Activated CD8-positive, alpha-beta memory T cell treated with anti-CD3 and anti-CD28 coated beads, Interleukin-2, amount 50 U/mL, for 1 hour (primary cell): ENCODE measurements around the gene RUBCNL.

Source experiments
- DNase-seq: peaks from one replicate; pipeline ENCODE4 v3.0.0-alpha.2; 2020; ENCODE audit errors: extremely low read depth

Gene RUBCNL

DNA sequence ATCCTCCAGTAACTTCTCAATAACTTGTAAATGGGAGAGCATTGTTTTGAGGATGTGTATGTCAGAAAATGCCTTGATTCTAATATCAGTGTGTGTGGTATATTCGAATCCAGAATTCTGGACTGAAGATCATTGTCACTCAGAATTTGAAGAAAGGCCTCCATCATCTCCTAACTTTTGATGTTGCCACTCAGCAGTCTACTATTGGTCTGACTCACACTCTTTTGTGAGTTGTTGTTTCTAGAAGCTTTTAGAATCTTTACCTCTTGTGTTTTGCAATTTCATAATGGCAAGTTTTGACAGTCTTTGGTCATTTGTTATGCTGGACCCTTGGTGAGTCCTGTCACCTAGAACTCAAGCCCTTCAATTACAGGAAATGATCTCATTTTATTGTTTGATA lies 77.0 kb downstream of the RUBCNL start:
- no peak for DNase-seq

DNA sequence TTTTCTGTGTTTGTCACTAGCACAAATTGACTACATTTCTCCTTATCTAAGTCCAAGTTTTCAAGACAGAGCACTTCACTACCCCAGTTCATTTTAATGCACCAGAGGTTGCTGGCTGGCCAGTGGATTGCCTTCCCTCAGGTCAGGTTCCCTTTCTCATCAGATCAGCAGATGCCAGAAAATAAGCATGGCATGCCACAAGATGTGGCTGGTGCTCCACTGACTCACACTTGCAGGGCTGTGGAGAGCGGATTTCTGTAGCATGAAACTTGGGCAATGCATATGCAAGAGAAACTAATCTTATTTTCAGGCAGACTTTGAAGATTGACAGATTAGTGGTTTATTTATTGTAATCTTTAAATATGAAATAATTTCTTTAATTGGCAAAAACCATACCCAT lies 79.5 kb downstream of the RUBCNL start:
- DNase-seq: no peak

DNA sequence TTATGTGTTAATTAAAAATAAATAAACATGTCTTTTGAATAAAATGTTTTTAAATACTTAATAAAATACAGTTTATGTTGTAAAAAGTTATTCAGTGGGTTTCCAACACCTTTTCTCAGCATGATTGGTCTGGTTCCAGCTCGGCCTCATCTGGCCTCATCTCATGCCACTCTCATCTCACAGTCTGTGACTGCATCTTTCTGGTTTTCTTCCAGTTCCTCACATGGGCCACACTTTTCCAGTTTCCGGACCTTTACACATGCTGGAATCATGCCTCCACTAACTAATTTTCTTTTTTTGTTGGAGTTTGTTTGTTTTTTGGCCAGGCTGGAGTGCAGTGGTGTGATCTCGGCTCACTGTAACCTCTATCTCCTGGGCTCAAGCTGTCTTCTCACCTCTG lies 82.5 kb downstream of the RUBCNL start:
- DNase-seq: no peak

DNA sequence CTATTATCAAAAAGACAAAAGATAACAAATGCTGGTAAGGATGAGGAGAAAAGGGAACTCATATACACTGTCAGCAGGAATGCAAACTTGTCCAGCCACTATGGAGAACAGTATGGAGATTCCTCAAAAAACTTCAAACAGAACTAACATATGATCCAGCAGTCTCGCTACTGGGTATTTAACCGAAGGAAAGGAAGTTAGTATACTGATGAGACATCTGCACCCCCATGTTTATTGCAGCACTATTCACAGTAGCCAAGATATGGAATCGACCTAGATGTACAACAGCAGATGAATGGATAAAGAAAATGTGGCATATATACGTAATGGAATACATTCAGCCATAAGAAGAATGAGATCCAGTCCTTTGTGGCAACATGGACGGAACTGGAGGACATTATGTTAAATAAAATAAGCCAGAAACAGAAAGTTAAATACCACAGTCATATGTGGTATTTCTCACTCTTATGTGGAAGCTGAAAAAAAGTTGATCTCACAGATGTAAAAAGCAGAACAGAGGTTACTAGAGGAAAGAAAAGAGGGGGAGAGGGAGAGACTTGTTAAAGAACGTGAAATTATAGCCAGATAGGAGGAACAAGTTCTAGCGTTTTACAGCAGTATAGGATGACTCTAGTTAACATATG lies 83.2 kb downstream of the RUBCNL start:
- DNase-seq: no peak

DNA sequence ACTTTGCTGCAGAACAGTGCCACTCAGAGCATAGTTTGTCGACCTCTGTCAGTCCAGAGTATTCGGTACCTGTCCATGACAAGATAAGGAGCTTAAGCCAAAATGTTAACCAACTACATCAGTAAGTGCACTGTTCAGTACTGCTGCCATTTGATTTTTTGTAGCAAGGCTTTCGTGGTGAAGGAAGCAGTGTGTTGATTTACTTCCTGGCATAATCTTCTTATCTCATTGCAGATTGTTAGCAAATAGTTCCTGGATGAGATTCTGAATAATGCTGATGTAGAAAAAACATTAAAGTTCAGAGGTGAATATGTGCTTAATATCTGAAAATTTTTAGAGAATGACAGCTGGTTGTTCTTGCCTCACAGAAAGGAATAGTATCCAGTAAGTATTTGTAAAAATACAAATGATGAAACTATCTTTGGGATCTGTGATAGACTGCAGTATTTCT lies 89.7 kb downstream of the RUBCNL start:
- DNase-seq: no peak

DNA sequence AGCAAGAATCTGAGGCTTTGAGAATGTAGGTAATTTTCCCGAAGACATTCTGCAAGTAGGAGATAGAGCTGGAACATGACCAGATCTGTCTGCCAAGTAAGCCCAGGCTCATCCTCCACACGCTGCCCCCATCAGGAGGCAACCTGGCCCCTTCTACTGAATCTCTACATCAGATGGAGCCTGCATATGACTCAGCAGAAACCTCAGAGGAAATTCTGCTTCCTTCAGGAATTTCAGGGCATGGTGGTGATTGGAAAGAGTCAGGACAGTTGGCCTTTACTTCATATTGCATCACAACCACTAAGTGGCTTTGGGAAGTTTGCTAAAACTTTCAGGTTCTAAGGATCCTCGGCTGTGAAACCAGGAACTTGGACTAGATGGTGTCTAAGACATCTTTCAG lies 90.1 kb downstream of the RUBCNL start:
- DNase-seq: no peak

DNA sequence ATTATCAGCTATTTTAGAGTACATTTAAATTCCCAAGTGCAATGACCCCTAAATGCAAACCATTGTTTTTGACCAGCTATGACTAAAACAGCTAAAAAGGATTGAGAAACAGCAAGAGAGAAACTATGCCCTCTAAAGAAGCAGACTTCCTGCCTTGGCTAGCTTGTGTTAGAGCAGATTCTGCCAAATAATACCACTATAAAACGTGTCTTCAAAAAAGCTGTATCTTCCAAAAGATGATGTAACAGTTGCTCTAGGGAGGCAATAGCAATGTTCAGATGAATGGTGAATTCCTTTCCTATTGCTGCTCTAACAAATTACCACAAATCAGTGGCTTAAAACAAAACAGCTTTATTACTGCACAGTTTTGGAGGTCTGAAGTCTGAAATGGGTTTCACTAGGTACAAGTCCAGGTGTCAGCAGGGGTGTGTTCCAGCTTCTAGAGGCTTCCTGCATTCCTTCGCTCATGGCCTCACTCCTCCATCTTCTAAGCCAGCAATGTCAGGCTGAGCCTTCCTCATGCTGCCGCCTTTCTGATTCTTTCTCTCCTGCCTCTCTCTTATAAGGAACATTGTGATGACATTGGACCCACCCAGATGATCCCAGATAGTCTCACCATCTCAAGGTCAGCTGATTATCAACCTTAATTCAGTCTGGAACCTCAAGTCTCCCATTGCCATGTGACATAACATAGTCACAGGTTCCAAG lies 90.8 kb downstream of the RUBCNL start:
- no peak for DNase-seq

DNA sequence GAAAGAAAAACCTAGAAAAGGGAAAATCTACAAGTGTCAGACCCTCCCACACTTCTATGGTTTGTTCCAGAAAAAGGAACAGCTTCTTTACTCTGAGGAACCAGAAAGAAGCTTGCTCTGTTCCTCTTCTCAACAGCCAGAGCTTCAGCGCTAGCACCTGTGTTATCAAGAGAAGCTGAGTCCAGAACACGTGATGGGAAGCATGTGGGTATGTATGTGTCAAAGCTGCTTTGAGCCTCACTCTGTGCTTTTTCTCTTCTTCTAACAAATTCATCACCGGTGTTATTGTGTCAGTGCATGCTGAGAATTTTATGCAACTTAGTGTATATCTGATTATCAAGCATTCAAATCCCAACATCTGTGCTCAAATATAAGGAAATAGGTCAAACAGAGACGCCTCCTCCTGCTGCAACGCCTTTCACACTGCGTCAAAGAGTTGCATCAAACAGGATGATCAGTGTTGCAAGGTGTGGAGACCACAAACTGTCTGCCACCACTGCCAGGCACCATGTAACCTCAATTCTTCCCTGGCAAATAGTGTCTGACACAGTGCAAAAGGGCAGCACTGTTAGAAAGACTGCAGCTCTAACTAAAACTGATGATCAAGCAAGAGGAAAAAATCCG lies 91.4 kb downstream of the RUBCNL start:
- DNase-seq: peak; percentile 63

DNA sequence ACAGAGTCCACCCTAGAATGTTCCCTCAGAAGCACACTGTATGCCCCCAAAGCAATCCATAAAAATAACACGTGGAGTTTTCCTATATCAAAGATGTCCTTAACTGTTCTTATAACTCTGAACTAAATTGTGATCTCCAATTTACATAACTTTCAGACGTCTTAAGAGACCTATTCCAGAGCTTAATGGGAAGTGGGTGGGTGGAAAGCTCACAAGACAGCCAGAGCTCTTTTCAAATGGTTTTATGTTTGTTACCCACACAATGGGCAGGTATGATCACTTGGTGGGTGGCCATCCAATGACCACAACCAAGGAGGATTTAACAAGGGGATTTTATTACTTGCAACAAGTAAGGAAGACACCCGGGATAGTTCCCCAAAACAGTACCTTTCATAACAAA lies 93.6 kb downstream of the RUBCNL start:
- no peak for DNase-seq
